ENCODE data around the gene GALNT1.
A peak's percentile ranks its signal among the peaks of the same experiment; 100 is the strongest.

Gene GALNT1

GRCh38 chr18:35581898-35582641, 530 bp downstream of the GALNT1 start:
- H3K27me3 ChIP-seq (ENCODE audit: control insufficient read depth, insufficient read depth, low read length, poor library complexity, severe bottlenecking), result no peaks in the 10 kb centered on the region
- peaks cover 6% of the 10 kb centered on the region for H3K4me1 ChIP-seq (ENCODE audit: control insufficient read depth, insufficient read depth, low read length)
- no peaks in the 10 kb centered on the region for H3K9me3 ChIP-seq (ENCODE audit: control insufficient read depth, low read length)
- WGBS, 2 experiments, result 0 to 1% methylated on average over 48 to 50 of the region's 51 CpGs
- no peaks in the 10 kb centered on the region for H3K36me3 ChIP-seq (ENCODE audit: control insufficient read depth, insufficient read depth, low read length)
- peak overlapping the region; percentile 22 for H3K27ac ChIP-seq (ENCODE audit: insufficient read depth, low read depth, low read length, poor library complexity, severe bottlenecking)
- peak overlapping the region; percentile 70 for H3K4me3 ChIP-seq (ENCODE audit: insufficient read depth, low read depth, low read length)

DNA sequence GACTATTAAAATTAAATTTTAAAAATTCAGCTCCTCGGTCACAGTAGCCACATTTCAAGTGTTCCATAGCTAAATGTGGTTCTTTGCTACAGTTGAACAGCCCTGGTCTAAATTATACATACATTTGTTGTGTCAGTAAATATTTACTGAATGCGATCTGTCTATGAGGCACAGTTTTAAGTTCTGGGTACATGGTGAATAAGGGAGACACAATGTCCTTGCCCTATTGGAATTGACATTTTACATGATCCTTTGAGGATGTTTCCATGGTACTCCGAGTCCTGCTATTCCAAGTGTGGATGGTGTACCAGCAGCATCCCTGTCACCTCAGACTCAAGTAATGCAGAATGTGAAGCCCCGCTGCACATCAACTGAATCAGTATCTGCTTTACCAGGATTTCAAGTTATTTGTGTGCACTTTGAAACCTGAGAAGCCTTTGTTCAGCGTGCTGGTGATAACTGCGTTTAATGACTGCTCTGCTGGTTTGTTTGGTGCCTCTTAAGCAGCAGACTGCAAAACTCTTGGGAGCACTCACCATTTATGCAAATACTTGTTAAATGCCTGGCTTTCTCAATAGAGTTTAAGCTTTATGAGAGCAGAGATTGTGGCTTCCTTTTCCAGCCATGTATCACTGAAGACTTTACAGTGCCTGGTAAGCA, 1.5 kb downstream of the GALNT1 start:
- H3K36me3 ChIP-seq (ENCODE audit: control insufficient read depth, insufficient read depth, low read length), result no peaks in the 10 kb centered on the region
- H3K27ac ChIP-seq (ENCODE audit: insufficient read depth, low read depth, low read length, poor library complexity, severe bottlenecking), result no peak overlapping the region
- H3K4me1 ChIP-seq (ENCODE audit: control insufficient read depth, insufficient read depth, low read length), result peaks cover 6% of the 10 kb centered on the region
- WGBS, 2 experiments, result 69 to 70% methylated on average over 6 of the region's 6 CpGs
- H3K4me3 ChIP-seq (ENCODE audit: insufficient read depth, low read depth, low read length), result peak overlapping the region; percentile 70
- no peaks in the 10 kb centered on the region for H3K27me3 ChIP-seq (ENCODE audit: control insufficient read depth, insufficient read depth, low read length, poor library complexity, severe bottlenecking)
- no peaks in the 10 kb centered on the region for H3K9me3 ChIP-seq (ENCODE audit: control insufficient read depth, low read length)

- Histone ChIP-seq H3K36me3 (ENCODE audit: control insufficient read depth, insufficient read depth, low read length) (no peaks in the 10 kb centered on the region), H3K4me1 (ENCODE audit: control insufficient read depth, insufficient read depth, low read length) (peaks cover 6% of the 10 kb centered on the region), H3K27me3 (ENCODE audit: control insufficient read depth, insufficient read depth, low read length, poor library complexity, severe bottlenecking) (no peaks in the 10 kb centered on the region), H3K27ac (ENCODE audit: insufficient read depth, low read depth, low read length, poor library complexity, severe bottlenecking) (no peak overlapping the region), H3K9me3 (ENCODE audit: control insufficient read depth, low read length) (no peaks in the 10 kb centered on the region), H3K4me3 (ENCODE audit: insufficient read depth, low read depth, low read length) (no peak overlapping the region)
- WGBS, 2 experiments, result 93 to 97% methylated on average over 5 of the region's 5 CpGs
Observed at GRCh38 chr18:35584735-35585134, 3.2 kb downstream of the GALNT1 start.

DNA sequence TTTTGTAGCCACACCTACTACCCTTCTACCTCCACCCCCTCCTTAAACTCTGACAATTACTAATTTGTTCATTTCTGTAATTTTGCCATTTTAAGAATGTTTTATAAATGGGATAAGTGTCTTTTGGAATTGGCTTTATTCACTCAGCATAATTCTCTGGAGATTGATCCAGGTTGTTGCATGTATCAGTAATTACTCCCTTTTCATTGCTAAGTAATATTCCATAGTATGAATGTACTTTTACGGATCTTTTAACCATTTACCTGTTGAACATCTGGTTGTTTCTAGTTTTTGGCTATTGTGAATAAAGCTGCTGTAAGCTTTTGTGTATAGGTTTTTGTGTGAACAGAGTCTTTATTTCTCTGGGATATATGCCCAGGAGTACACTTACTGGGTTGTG, 4.1 kb downstream of the GALNT1 start:
- Histone ChIP-seq H3K9me3 (ENCODE audit: control insufficient read depth, low read length) (no peaks in the 10 kb centered on the region), H3K4me3 (ENCODE audit: insufficient read depth, low read depth, low read length) (no peak overlapping the region), H3K36me3 (ENCODE audit: control insufficient read depth, insufficient read depth, low read length) (no peaks in the 10 kb centered on the region), H3K27me3 (ENCODE audit: control insufficient read depth, insufficient read depth, low read length, poor library complexity, severe bottlenecking) (no peaks in the 10 kb centered on the region), H3K27ac (ENCODE audit: insufficient read depth, low read depth, low read length, poor library complexity, severe bottlenecking) (no peak overlapping the region), H3K4me1 (ENCODE audit: control insufficient read depth, insufficient read depth, low read length) (peaks cover 7% of the 10 kb centered on the region)
- 100% methylated on average over 1 of the region's 1 CpG for WGBS, 2 experiments

- H3K4me1 ChIP-seq (ENCODE audit: control insufficient read depth, insufficient read depth, low read length), result peaks cover 24% of the 10 kb centered on the region
- H3K4me3 ChIP-seq (ENCODE audit: insufficient read depth, low read depth, low read length), result no peak overlapping the region
- no peaks in the 10 kb centered on the region for H3K9me3 ChIP-seq (ENCODE audit: control insufficient read depth, low read length)
- no peaks in the 10 kb centered on the region for H3K36me3 ChIP-seq (ENCODE audit: control insufficient read depth, insufficient read depth, low read length)
- H3K27me3 ChIP-seq (ENCODE audit: control insufficient read depth, insufficient read depth, low read length, poor library complexity, severe bottlenecking), result no peaks in the 10 kb centered on the region
- H3K27ac ChIP-seq (ENCODE audit: insufficient read depth, low read depth, low read length, poor library complexity, severe bottlenecking), result no peak overlapping the region
- WGBS, 2 experiments, result 94 to 98% methylated on average over 4 of the region's 4 CpGs
Observed at GRCh38 chr18:35588122-35588521, 6.6 kb downstream of the GALNT1 start.

DNA sequence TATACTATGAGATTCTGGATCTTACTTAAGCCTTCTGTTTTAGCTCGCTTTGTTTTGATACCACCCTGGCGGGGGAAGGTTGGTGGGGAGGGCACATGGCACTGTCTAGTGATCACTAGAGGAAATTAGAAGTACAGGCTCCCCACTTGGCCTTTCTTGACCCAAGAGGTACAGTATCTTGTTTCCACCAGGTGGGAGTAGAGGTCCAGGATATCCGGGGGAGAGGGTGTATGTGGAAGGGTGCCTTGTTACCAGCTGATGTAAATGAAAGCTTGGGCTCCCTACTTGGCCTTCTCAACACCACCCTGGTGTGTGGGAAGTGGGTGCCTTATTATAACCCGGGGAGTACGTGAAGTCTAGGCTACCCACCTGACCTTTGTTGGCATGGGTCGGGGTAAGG, 7.5 kb downstream of the GALNT1 start:
- 86% methylated on average over 6 of the region's 6 CpGs for WGBS, 2 experiments
- H3K4me1 ChIP-seq (ENCODE audit: control insufficient read depth, insufficient read depth, low read length), result peaks cover 21% of the 10 kb centered on the region
- no peak overlapping the region for H3K4me3 ChIP-seq (ENCODE audit: insufficient read depth, low read depth, low read length)
- no peaks in the 10 kb centered on the region for H3K36me3 ChIP-seq (ENCODE audit: control insufficient read depth, insufficient read depth, low read length)
- no peaks in the 10 kb centered on the region for H3K9me3 ChIP-seq (ENCODE audit: control insufficient read depth, low read length)
- no peaks in the 10 kb centered on the region for H3K27me3 ChIP-seq (ENCODE audit: control insufficient read depth, insufficient read depth, low read length, poor library complexity, severe bottlenecking)
- H3K27ac ChIP-seq (ENCODE audit: insufficient read depth, low read depth, low read length, poor library complexity, severe bottlenecking), result no peak overlapping the region

- no peak overlapping the region for H3K27ac ChIP-seq (ENCODE audit: insufficient read depth, low read depth, low read length, poor library complexity, severe bottlenecking)
- no peaks in the 10 kb centered on the region for H3K27me3 ChIP-seq (ENCODE audit: control insufficient read depth, insufficient read depth, low read length, poor library complexity, severe bottlenecking)
- no peak overlapping the region for H3K4me3 ChIP-seq (ENCODE audit: insufficient read depth, low read depth, low read length)
- peaks cover 21% of the 10 kb centered on the region for H3K4me1 ChIP-seq (ENCODE audit: control insufficient read depth, insufficient read depth, low read length)
- no peaks in the 10 kb centered on the region for H3K9me3 ChIP-seq (ENCODE audit: control insufficient read depth, low read length)
- WGBS, 2 experiments, result 82 to 100% methylated on average over 1 of the region's 1 CpG
- no peaks in the 10 kb centered on the region for H3K36me3 ChIP-seq (ENCODE audit: control insufficient read depth, insufficient read depth, low read length)
Observed at GRCh38 chr18:35589546-35589945, 8.0 kb downstream of the GALNT1 start.

DNA sequence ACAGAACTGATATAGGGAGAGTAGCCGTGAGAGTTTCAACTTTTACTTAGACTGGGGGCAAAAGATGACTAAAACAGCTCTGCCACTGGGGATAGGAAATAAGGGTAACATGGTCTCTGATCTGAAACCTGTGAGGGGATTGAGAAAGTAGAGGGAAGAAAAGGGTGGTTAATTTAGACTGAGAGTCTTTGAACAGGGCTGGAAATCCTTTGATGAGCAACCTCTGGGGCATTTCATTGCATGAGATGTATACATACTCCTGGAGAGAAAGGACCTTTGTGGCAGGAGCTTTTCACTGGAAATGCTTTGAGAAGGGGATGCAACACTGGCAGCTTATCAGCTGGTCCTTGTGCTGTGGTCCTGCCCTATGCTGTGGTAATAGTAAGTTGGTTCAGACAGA, 9.4 kb downstream of the GALNT1 start:
- Histone ChIP-seq H3K4me1 (ENCODE audit: control insufficient read depth, insufficient read depth, low read length) (peaks cover 21% of the 10 kb centered on the region), H3K4me3 (ENCODE audit: insufficient read depth, low read depth, low read length) (no peak overlapping the region), H3K27me3 (ENCODE audit: control insufficient read depth, insufficient read depth, low read length, poor library complexity, severe bottlenecking) (no peaks in the 10 kb centered on the region), H3K27ac (ENCODE audit: insufficient read depth, low read depth, low read length, poor library complexity, severe bottlenecking) (no peak overlapping the region), H3K36me3 (ENCODE audit: control insufficient read depth, insufficient read depth, low read length) (no peaks in the 10 kb centered on the region), H3K9me3 (ENCODE audit: control insufficient read depth, low read length) (no peaks in the 10 kb centered on the region)
- WGBS, 2 experiments, result 89 to 93% methylated on average over 1 of the region's 1 CpG

GRCh38 chr18:35592298-35592697, 10.8 kb downstream of the GALNT1 start:
- no peak overlapping the region for H3K4me3 ChIP-seq (ENCODE audit: insufficient read depth, low read depth, low read length)
- H3K27me3 ChIP-seq (ENCODE audit: control insufficient read depth, insufficient read depth, low read length, poor library complexity, severe bottlenecking), result no peaks in the 10 kb centered on the region
- H3K9me3 ChIP-seq (ENCODE audit: control insufficient read depth, low read length), result no peaks in the 10 kb centered on the region
- H3K27ac ChIP-seq (ENCODE audit: insufficient read depth, low read depth, low read length, poor library complexity, severe bottlenecking), result no peak overlapping the region
- peaks cover 21% of the 10 kb centered on the region for H3K4me1 ChIP-seq (ENCODE audit: control insufficient read depth, insufficient read depth, low read length)
- no peaks in the 10 kb centered on the region for H3K36me3 ChIP-seq (ENCODE audit: control insufficient read depth, insufficient read depth, low read length)

GRCh38 chr18:35593859-35594258, 12.3 kb downstream of the GALNT1 start:
- H3K27ac ChIP-seq (ENCODE audit: insufficient read depth, low read depth, low read length, poor library complexity, severe bottlenecking), result no peak overlapping the region
- no peaks in the 10 kb centered on the region for H3K9me3 ChIP-seq (ENCODE audit: control insufficient read depth, low read length)
- 90 to 97% methylated on average over 4 of the region's 4 CpGs for WGBS, 2 experiments
- H3K36me3 ChIP-seq (ENCODE audit: control insufficient read depth, insufficient read depth, low read length), result no peaks in the 10 kb centered on the region
- no peak overlapping the region for H3K4me3 ChIP-seq (ENCODE audit: insufficient read depth, low read depth, low read length)
- peaks cover 21% of the 10 kb centered on the region for H3K4me1 ChIP-seq (ENCODE audit: control insufficient read depth, insufficient read depth, low read length)
- H3K27me3 ChIP-seq (ENCODE audit: control insufficient read depth, insufficient read depth, low read length, poor library complexity, severe bottlenecking), result no peaks in the 10 kb centered on the region
